ENCODE data around the gene GJD3.

GJD3 gene

DNA sequence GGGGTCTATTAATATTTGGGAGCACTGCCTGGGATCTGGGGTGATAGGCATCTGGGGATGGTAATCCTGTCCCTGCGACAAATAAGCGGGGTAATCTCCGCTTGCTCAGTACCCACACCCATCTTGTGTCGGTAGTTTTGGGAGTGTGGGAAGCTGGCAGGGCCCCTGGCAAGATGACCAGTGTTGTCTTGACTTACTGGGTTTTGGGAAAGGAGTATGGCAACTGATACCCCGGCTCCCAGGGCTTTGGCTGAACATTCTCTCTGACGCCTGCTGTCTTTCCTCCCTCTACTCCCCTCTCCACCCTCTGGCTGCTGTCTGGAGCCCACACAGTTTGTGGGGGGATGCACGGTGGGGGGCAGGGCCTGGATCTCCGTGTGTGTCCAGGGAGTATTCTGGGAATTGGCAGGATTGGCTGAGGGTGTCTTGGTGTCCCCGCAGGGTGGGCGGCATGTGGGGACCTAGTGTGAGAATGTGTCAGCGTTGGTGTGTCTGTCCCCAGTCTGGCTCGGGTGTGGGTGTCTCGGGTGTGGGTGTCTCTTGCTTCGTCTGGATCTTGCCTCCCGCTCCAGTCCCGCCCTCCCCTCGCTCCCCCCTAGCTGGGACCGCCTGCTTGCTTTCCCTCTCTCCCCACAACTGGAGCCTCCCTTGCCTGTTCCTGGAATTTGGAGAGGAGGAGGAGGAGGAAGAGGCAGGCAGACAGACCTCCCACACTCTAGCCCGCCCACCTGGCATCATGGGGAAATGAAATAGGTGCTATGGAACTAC lies 43.6 kb downstream of the GJD3 start:
- peak overlapping the region; percentile 82 for H3K9ac ChIP-seq (ENCODE audit: low read depth, low read length, poor library complexity, severe bottlenecking)
- peak overlapping the region; percentile 95 for H3K4me3 ChIP-seq (ENCODE audit: low read length, poor library complexity, severe bottlenecking)

DNA sequence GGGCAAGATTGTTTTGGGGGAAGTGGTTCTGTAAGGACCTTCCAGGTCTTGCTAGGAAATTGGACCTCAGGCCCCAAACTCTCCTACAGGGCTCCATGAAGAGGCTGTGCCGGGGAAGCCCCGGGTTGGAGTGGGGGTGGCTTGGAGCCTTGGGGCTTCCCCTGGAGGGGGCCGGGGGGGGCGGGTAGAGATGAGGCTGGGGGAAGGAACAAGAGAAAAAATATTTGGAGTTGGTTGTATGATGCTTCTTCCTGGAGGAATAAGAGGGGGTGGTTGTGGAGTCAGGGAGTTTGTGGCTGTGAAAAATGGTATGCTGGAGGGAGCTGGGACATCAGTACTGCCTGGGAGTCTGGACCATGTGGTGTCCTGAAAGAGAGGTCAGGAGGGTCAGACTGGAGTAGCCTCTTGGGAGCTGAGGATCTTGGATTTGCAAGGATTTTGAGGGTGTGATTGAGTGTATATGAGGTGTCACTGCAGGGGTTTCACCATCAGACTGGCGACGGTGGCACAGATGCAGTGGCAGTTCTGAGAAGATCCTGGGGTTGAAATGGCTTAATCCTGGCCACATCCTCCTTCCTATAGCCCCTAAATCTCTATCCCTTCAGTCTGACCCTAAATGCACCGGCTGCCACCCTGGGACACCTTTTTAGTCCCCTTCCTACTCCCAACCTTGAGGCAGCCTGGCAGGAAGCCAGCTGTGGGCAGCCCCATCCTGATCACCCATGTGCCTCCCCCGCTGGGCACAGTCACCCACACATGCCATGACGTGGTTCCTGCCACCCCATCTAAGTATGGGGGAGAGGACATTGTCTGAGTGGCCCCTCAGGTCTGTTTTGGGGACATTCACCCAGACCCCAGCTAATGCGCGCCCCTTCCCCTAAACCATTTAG lies 44.6 kb downstream of the GJD3 start:
- peaks cover 87% of the 10 kb centered on the region for H3K4me1 ChIP-seq (ENCODE audit: insufficient read depth, low read length, poor library complexity, severe bottlenecking)
- TF ChIP-seq EZH2phosphoT487 (IDR thresholded peaks at IDR 0.05; ENCODE audit: borderline replicate concordance): no peak
- TF ChIP-seq, protein P1, sequence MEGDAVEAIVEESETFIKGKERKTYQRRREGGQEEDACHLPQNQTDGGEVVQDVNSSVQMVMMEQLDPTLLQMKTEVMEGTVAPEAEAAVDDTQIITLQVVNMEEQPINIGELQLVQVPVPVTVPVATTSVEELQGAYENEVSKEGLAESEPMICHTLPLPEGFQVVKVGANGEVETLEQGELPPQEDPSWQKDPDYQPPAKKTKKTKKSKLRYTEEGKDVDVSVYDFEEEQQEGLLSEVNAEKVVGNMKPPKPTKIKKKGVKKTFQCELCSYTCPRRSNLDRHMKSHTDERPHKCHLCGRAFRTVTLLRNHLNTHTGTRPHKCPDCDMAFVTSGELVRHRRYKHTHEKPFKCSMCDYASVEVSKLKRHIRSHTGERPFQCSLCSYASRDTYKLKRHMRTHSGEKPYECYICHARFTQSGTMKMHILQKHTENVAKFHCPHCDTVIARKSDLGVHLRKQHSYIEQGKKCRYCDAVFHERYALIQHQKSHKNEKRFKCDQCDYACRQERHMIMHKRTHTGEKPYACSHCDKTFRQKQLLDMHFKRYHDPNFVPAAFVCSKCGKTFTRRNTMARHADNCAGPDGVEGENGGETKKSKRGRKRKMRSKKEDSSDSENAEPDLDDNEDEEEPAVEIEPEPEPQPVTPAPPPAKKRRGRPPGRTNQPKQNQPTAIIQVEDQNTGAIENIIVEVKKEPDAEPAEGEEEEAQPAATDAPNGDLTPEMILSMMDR (conservative IDR thresholded peaks at IDR 0.05; ENCODE audit: low read length): no peak
- H3K9me2 ChIP-seq (replicated peaks; ENCODE audit: low read depth, low read length): no peaks in the 10 kb centered on the region
- H3K27me3 ChIP-seq (ENCODE audit: insufficient read depth, low read length, poor library complexity, severe bottlenecking): no peaks in the 10 kb centered on the region
- peaks cover 66% of the 10 kb centered on the region for H3K79me2 ChIP-seq (ENCODE audit: insufficient read depth, low read length)
- H3K4me2 ChIP-seq (ENCODE audit: low read depth, low read length, poor library complexity, severe bottlenecking): peak overlapping the region; percentile 97
- peak overlapping the region; percentile 95 for H3K4me3 ChIP-seq (ENCODE audit: low read length, poor library complexity, severe bottlenecking)
- no peaks in the 10 kb centered on the region for H3K36me3 ChIP-seq (ENCODE audit: insufficient read depth, low read length)
- no peak overlapping the region for H2AFZ ChIP-seq (ENCODE audit: low read length)
- peaks cover 20% of the 10 kb centered on the region for H4K20me1 ChIP-seq (ENCODE audit: insufficient read depth, low read length, poor library complexity, severe bottlenecking)
- H3F3A ChIP-seq (ENCODE audit: low read depth): peaks cover 5% of the 10 kb centered on the region; the same call in 1 of the 2 replicates
- H3K9me3 ChIP-seq (ENCODE audit: insufficient read depth, low read depth, low read length): no peaks in the 10 kb centered on the region
- H3K9ac ChIP-seq (ENCODE audit: low read depth, low read length, poor library complexity, severe bottlenecking): peak overlapping the region; percentile 82

More for the DNA sequence above, 43.6 kb downstream of the GJD3 start:
- H2AFZ ChIP-seq (ENCODE audit: low read length): no peak overlapping the region
- H3K79me2 ChIP-seq (ENCODE audit: insufficient read depth, low read length): peaks cover 74% of the 10 kb centered on the region
- TF ChIP-seq, protein P1 (conservative IDR thresholded peaks at IDR 0.05; ENCODE audit: low read length): no peak
- TF ChIP-seq EZH2phosphoT487 (IDR thresholded peaks at IDR 0.05; ENCODE audit: borderline replicate concordance): no peak
- H3K9me2 ChIP-seq (replicated peaks; ENCODE audit: low read depth, low read length): no peaks in the 10 kb centered on the region
- peaks cover 85% of the 10 kb centered on the region for H3K4me1 ChIP-seq (ENCODE audit: insufficient read depth, low read length, poor library complexity, severe bottlenecking)
- H3K9me3 ChIP-seq (ENCODE audit: insufficient read depth, low read depth, low read length): no peaks in the 10 kb centered on the region
- H3K27me3 ChIP-seq (ENCODE audit: insufficient read depth, low read length, poor library complexity, severe bottlenecking): no peaks in the 10 kb centered on the region
- H3F3A ChIP-seq (ENCODE audit: low read depth): no peaks in the 10 kb centered on the region
- H4K20me1 ChIP-seq (ENCODE audit: insufficient read depth, low read length, poor library complexity, severe bottlenecking): peaks cover 28% of the 10 kb centered on the region
- H3K4me2 ChIP-seq (ENCODE audit: low read depth, low read length, poor library complexity, severe bottlenecking): peak overlapping the region; percentile 97
- no peaks in the 10 kb centered on the region for H3K36me3 ChIP-seq (ENCODE audit: insufficient read depth, low read length)

DNA sequence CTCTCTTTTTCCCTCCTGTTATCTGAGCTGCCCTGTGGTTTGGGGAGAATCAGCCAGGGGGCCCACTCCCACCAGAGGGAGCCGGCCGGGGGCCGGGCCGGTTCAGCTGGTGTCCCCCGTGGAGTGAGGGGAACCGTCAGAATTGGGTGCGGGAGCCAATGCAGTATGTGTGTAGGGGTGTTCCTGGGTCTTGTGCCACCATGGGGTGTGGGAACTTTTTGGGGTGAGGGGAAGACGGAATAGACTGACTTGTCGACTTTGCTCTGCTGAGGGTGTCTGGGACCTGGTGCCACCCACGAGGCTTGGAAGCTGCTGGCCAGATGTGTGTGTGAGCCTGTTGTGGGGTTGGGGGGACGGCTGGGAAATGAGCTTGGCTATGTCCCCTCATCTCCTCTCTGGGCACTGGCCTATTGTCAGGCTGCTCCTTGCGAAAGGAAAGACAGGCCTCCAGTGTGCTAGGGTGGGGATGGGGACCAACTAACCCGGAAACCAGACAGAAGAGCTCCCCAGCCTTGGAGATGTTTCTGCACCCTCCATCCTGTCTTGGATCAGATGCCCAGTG lies 45.6 kb downstream of the GJD3 start:
- no peaks in the 10 kb centered on the region for H3K9me2 ChIP-seq (replicated peaks; ENCODE audit: low read depth, low read length)
- H3K4me2 ChIP-seq (ENCODE audit: low read depth, low read length, poor library complexity, severe bottlenecking): peak overlapping the region; percentile 97
- TF ChIP-seq EZH2phosphoT487 (IDR thresholded peaks at IDR 0.05; ENCODE audit: borderline replicate concordance): no peak
- TF ChIP-seq, protein P1 (conservative IDR thresholded peaks at IDR 0.05; ENCODE audit: low read length): no peak; the same call in 1 of the 2 replicates
- no peak overlapping the region for H2AFZ ChIP-seq (ENCODE audit: low read length)
- peaks cover 56% of the 10 kb centered on the region for H3K79me2 ChIP-seq (ENCODE audit: insufficient read depth, low read length)
- H3K9me3 ChIP-seq (ENCODE audit: insufficient read depth, low read depth, low read length): no peaks in the 10 kb centered on the region
- no peaks in the 10 kb centered on the region for H3K36me3 ChIP-seq (ENCODE audit: insufficient read depth, low read length)
- H3K4me3 ChIP-seq (ENCODE audit: low read length, poor library complexity, severe bottlenecking): peak overlapping the region; percentile 95
- peaks cover 20% of the 10 kb centered on the region for H4K20me1 ChIP-seq (ENCODE audit: insufficient read depth, low read length, poor library complexity, severe bottlenecking)
- peak overlapping the region; percentile 82 for H3K9ac ChIP-seq (ENCODE audit: low read depth, low read length, poor library complexity, severe bottlenecking)
- H3K4me1 ChIP-seq (ENCODE audit: insufficient read depth, low read length, poor library complexity, severe bottlenecking): peaks cover 83% of the 10 kb centered on the region
- peaks cover 5% of the 10 kb centered on the region; the same call in 1 of the 2 replicates for H3F3A ChIP-seq (ENCODE audit: low read depth)
- no peaks in the 10 kb centered on the region for H3K27me3 ChIP-seq (ENCODE audit: insufficient read depth, low read length, poor library complexity, severe bottlenecking)
